IMR-90 (cell line): ENCODE data around the gene TK1. TPM values are rescaled to one million over a fixed set of nuclear protein-coding genes. Genes with fewer than 3 reads are reported as not detected.

Source experiments
- ATAC-seq: fragments of 200-7000 bp; cut with Tn5 transposase; 2 replicates; pipeline ENCODE4 v1.9.1; 2020; ENCODE audit warnings: low read depth, mild to moderate bottlenecking, moderate library complexity
- BruUV-seq: library from RNA; stranded (reverse); fragments of 400-500 nt; replicated peaks from 2 replicates; lab custom pipeline; 2021; lab: Mats Ljungman, UMichigan
- CTCF ChIA-PET: fragments of 300-600 bp; formaldehyde crosslinking; extraction: SDS; loops from one replicate; lab custom pipeline; 2021; ENCODE audit warnings: antibody characterized with exemption; lab: Yijun Ruan, JAX
- POLR2A ChIA-PET: fragments of 300-600 bp; sonication (Branson Sonifier 250); formaldehyde crosslinking; loops from one replicate; lab custom pipeline; 2022; ENCODE audit warnings: antibody characterized with exemption; ENCODE audit not compliant: unreplicated experiment; lab: Charles Lee
- DNase-seq: peaks from one replicate; pipeline ENCODE4 v3.0.0; 2013
- H2AFZ ChIP-seq: replicated peaks from 2 replicates; pipeline ENCODE3; 2013; ENCODE audit warnings: low read length, mild to moderate bottlenecking; ENCODE audit not compliant: poor library complexity
- H2AK5ac ChIP-seq: 2 replicates; pipeline ENCODE4 v1.6.1; 2013; ENCODE audit warnings: low read depth, low read length, inconsistent platforms
- H2AK9ac ChIP-seq: replicated peaks from 2 replicates; pipeline ENCODE3; 2013; ENCODE audit warnings: mild to moderate bottlenecking, low read depth, low read length, moderate library complexity; ENCODE audit not compliant: poor library complexity
- H2BK120ac ChIP-seq: 2 replicates; pipeline ENCODE4 v1.6.1; 2013; ENCODE audit warnings: low read depth, low read length, inconsistent platforms
- H2BK15ac ChIP-seq: 3 replicates; pipeline ENCODE4 v1.6.1; 2013; ENCODE audit warnings: low read depth, low read length, inconsistent platforms
- H2BK20ac ChIP-seq: 2 replicates; pipeline ENCODE4 v1.6.1; 2013; ENCODE audit warnings: low read depth, mild to moderate bottlenecking, inconsistent platforms, low read length, moderate library complexity
- H2BK5ac ChIP-seq: 2 replicates; pipeline ENCODE4 v1.6.1; 2013; ENCODE audit warnings: mild to moderate bottlenecking, low read depth, low read length, inconsistent platforms; ENCODE audit not compliant: poor library complexity, severe bottlenecking
- H3K14ac ChIP-seq: replicated peaks from 2 replicates; pipeline ENCODE4 v1.6.1; 2013; ENCODE audit warnings: low read depth, low read length, inconsistent platforms
- H3K18ac ChIP-seq: 2 replicates; pipeline ENCODE4 v1.6.1; 2013; ENCODE audit warnings: low read depth, low read length, control low read depth
- H3K23ac ChIP-seq: 2 replicates; pipeline ENCODE4 v1.6.1; 2013; ENCODE audit warnings: low read depth, low read length, inconsistent platforms
- H3K27ac ChIP-seq: 2 replicates; pipeline ENCODE4 v1.5.1; 2013; ENCODE audit warnings: mild to moderate bottlenecking, control low read depth, low read length; ENCODE audit not compliant: insufficient read depth
- H3K27me3 ChIP-seq: 2 replicates; pipeline ENCODE4 v1.6.1; 2013; ENCODE audit warnings: low read length; ENCODE audit not compliant: control insufficient read depth, insufficient read depth
- H3K36me3 ChIP-seq: 2 replicates; pipeline ENCODE4 v1.6.1; 2013; ENCODE audit warnings: low read length, mixed read lengths; ENCODE audit not compliant: control insufficient read depth, insufficient read depth
- H3K4ac ChIP-seq: 2 replicates; pipeline ENCODE4 v1.6.1; 2013; ENCODE audit warnings: low read depth, low read length, inconsistent platforms
- H3K4me1 ChIP-seq: 2 replicates; pipeline ENCODE4 v1.6.1; 2013; ENCODE audit warnings: low read length, mixed read lengths; ENCODE audit not compliant: control insufficient read depth, insufficient read depth
- H3K4me2 ChIP-seq: 2 replicates; pipeline ENCODE4 v1.6.1; 2013; ENCODE audit warnings: low read depth, mild to moderate bottlenecking, control low read depth, low read length, moderate library complexity
- H3K4me3 ChIP-seq: 2 replicates; pipeline ENCODE4 v1.5.1; 2013; ENCODE audit warnings: low read depth, mild to moderate bottlenecking, control low read depth, low read length, moderate library complexity; ENCODE audit not compliant: insufficient read depth
- H3K56ac ChIP-seq: 2 replicates; pipeline ENCODE4 v1.6.1; 2013; ENCODE audit warnings: low read length, inconsistent platforms; ENCODE audit not compliant: insufficient read depth; ENCODE audit errors: extremely low read depth
- H3K79me1 ChIP-seq, 2 experiments: 2 replicates each; pipeline ENCODE4 v1.6.1; 2013; ENCODE audit warnings: low read length in 2 of 2, inconsistent platforms in 1 of 2, low read depth in 1 of 2
- H3K9ac ChIP-seq: 2 replicates; pipeline ENCODE4 v1.6.1; 2013; ENCODE audit warnings: low read depth, low read length, control low read depth
- H3K9me1 ChIP-seq: 2 replicates; pipeline ENCODE4 v1.6.1; 2013; ENCODE audit warnings: low read length, inconsistent platforms; ENCODE audit not compliant: insufficient read depth
- H3K9me3 ChIP-seq: 2 replicates; pipeline ENCODE4 v1.6.1; 2013; ENCODE audit warnings: low read length; ENCODE audit not compliant: control insufficient read depth, insufficient read depth
- H4K20me1 ChIP-seq: 2 replicates; pipeline ENCODE4 v1.6.1; 2013; ENCODE audit warnings: low read length, inconsistent platforms; ENCODE audit not compliant: insufficient read depth
- H4K5ac ChIP-seq: 2 replicates; pipeline ENCODE4 v1.6.1; 2013; ENCODE audit warnings: mild to moderate bottlenecking, low read depth, low read length, control low read depth
- H4K8ac ChIP-seq, 2 experiments: 2 replicates each; pipeline ENCODE4 v1.6.1; 2013; ENCODE audit warnings: low read depth in 2 of 2, low read length in 2 of 2, control low read depth in 1 of 2, inconsistent platforms in 1 of 2
- H4K91ac ChIP-seq: 2 replicates; pipeline ENCODE4 v1.6.1; 2013; ENCODE audit warnings: low read depth, low read length, inconsistent platforms; ENCODE audit not compliant: insufficient read depth
- BHLHE40 ChIP-seq: fragments of 150-350 bp; IDR thresholded peaks from 2 replicates; pipeline ENCODE4 v1.6.1; 2016; ENCODE audit warnings: mild to moderate bottlenecking, low read depth, low read length
- CEBPB ChIP-seq: IDR thresholded peaks from 2 replicates; pipeline ENCODE4 v1.6.1; 2012; ENCODE audit warnings: low read depth, low read length, improper control_type of control experiment
- FOS ChIP-seq: fragments of 150-350 bp; IDR thresholded peaks from 2 replicates; pipeline ENCODE4 v1.6.1; 2016; ENCODE audit warnings: low read depth, low read length
- MAFK ChIP-seq: IDR thresholded peaks from 2 replicates; pipeline ENCODE4 v1.6.1; 2012; ENCODE audit warnings: low read depth, low read length, improper control_type of control experiment
- MAZ ChIP-seq: IDR thresholded peaks from 2 replicates; pipeline ENCODE4 v1.6.1; 2012; ENCODE audit warnings: low read depth, mild to moderate bottlenecking, low read length, improper control_type of control experiment, moderate library complexity, borderline replicate concordance
- MXI1 ChIP-seq: IDR thresholded peaks from 2 replicates; pipeline ENCODE4 v1.6.1; 2012; ENCODE audit warnings: low read depth, mild to moderate bottlenecking, low read length, moderate library complexity, borderline replicate concordance
- NFE2L2 ChIP-seq: fragments of 150-350 bp; IDR thresholded peaks from 2 replicates; pipeline ENCODE4 v1.6.1; 2016; ENCODE audit warnings: low read depth, mild to moderate bottlenecking, low read length
- POLR2A ChIP-seq: IDR thresholded peaks from 2 replicates; pipeline ENCODE4 v1.6.1; 2012; ENCODE audit warnings: mild to moderate bottlenecking, low read depth, low read length
- RCOR1 ChIP-seq: IDR thresholded peaks from 2 replicates; pipeline ENCODE4 v1.6.1; 2012; ENCODE audit warnings: mild to moderate bottlenecking, low read length, improper control_type of control experiment; ENCODE audit not compliant: insufficient replicate concordance
- RFX5 ChIP-seq: IDR thresholded peaks from 2 replicates; pipeline ENCODE4 v1.8.0; 2012; ENCODE audit warnings: low read depth, mild to moderate bottlenecking, low read length, moderate library complexity
- SMC3 ChIP-seq: fragments of 150-350 bp; IDR thresholded peaks from 2 replicates; pipeline ENCODE4 v1.6.1; 2016; ENCODE audit warnings: low read depth, mild to moderate bottlenecking, antibody characterized with exemption, low read length, moderate library complexity
- WGBS, 2 experiments: methylation state at CpG; one replicate each; pipeline versions ENCODE4 v1.1.5 to v1.1.7; 2013; ENCODE audit warnings: missing lambda C conversion rate in 2 of 2; ENCODE audit not compliant: insufficient read length in 1 of 2; ENCODE audit errors: extremely low coverage in 2 of 2; 5-methylcytosine and 5-hydroxymethylcytosine counted together
- dilution Hi-C: fragments of 300-500 bp; cut with HindIII; formaldehyde crosslinking; loops from one replicate; pipeline ENCODE4 v1.14.3; 2018; ENCODE audit warnings: low sequenced_read_pairs; ENCODE audit not compliant: unreplicated experiment
- in situ Hi-C: fragments of 300-500 bp; cut with MboI; formaldehyde crosslinking; loops from 3 replicates; pipeline ENCODE4 v1.14.3; 2019; ENCODE audit warnings: low sequenced_read_pairs, inconsistent platforms, mixed read lengths
- intact Hi-C: fragments of 100-400 bp; cut with micrococcal nuclease; formaldehyde crosslinking; loops from 2 replicates; pipeline ENCODE4 v1.10.0; 2022
- polyA plus RNA-seq, 3 experiments: library from polyadenylated mRNA; depleted of rRNA; stranded (reverse); fragments of >200 nt; gene quantifications; 2 replicates each; pipeline ENCODE4 v1.2.3, GENCODE V29; 2012; ENCODE audit warnings: low replicate concordance in 1 of 3
- total RNA-seq: library from RNA; depleted of rRNA; stranded (reverse); fragments of >200 nt; gene quantifications from 2 replicates; pipeline ENCODE4 v1.2.3, GENCODE V29; 2012
- TF ChIP-seq, protein P1 (sequence below): conservative IDR thresholded peaks from 2 replicates; pipeline ENCODE4 v1.5.1; 2012; ENCODE audit warnings: mild to moderate bottlenecking, low read depth, low read length, improper control_type of control experiment
- TF ChIP-seq, protein P2 (sequence below): fragments of 150-350 bp; IDR thresholded peaks from 2 replicates; pipeline ENCODE4 v1.6.1; 2017; ENCODE audit warnings: mild to moderate bottlenecking, antibody characterized with exemption, low read length, low read depth
- TF ChIP-seq, protein P3 (sequence below): fragments of 150-350 bp; IDR thresholded peaks from 2 replicates; pipeline ENCODE4 v1.6.1; 2016; ENCODE audit warnings: low read depth, mild to moderate bottlenecking, low read length, moderate library complexity, borderline replicate concordance

TK1 gene
- total and polyA plus RNA-seq, 2 of the 4 experiments (the other 2 are of a cell fraction) = 150 to 219 TPM

DNA sequence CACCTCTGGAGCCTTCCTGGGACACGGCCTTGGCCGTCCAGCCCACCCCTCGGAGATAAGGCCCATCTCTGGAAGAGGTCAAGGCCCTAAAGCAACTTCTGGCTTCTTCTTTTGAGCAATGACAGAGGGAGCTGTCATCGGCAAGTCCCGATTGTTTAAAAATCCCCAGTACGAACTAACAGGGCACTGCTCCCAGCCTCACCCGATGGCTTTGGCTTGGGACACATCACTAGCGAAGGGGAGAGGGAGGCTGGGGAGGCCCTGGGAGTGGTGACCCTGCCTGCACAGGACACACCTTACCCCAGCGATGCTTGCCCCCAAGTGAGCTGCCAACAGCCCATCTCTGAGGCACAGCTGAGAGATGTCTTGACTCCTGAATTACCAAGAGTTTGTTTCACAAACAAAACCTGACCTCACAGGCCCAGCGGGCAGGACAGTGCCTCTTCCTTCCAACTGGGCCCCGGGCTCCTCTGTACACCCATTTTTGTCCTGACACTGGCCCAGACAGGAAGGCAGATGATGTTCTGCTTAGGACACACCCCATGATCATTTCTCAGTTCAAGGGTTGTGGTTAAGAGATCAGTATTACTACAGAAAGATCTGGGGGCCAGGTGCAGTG is 13.6 kb downstream of the TK1 start:
- ATAC-seq = no peak
- peak overlapping the region; percentile 3; the same call in 1 of the 2 replicates for H3K14ac ChIP-seq
- H3K4me1 ChIP-seq = peaks cover 11% of the 10 kb centered on the region
- H2BK120ac ChIP-seq = peak overlapping the region; percentile 23; the same call in 1 of the 2 replicates
- peaks cover 8% of the 10 kb centered on the region; the same call in 1 of the 2 replicates for H3K9me1 ChIP-seq
- CTCF ChIA-PET = no interaction called here
- no TSS peak for BruUV-seq
- intact Hi-C loops = no loop called here
- no peak overlapping the region for H3K9ac ChIP-seq
- peaks cover 6% of the 10 kb centered on the region; the same call in 1 of the 2 replicates for H4K20me1 ChIP-seq
- H2AFZ ChIP-seq = peak overlapping the region; percentile 18
- H3K4me3 ChIP-seq = no peak overlapping the region
- peak overlapping the region; percentile 7; the same call in 1 of the 2 replicates for H2AK5ac ChIP-seq
- no peaks in the 10 kb centered on the region; the same call in 1 of the 2 replicates for H3K36me3 ChIP-seq
- no peak overlapping the region for H4K5ac ChIP-seq
- peak overlapping the region in 1 of 2 experiments; percentile 4; a peak in 1 of 4 replicates for H4K8ac ChIP-seq
- H3K4ac ChIP-seq = peak overlapping the region; percentile 30; the same call in 1 of the 2 replicates
- 0 out of 2 replicates have a peak overlapping the region, but pooled peaks have one; percentile 41 for H3K23ac ChIP-seq
- H3K9me3 ChIP-seq = no peaks in the 10 kb centered on the region
- POLR2A ChIA-PET = interaction anchor here (0.6 kb wide), 1 partner anchor 634 kb away, joined by 3 read pairs; no protein-coding TSS in a partner anchor
- H3K27ac ChIP-seq = no peak overlapping the region
- DNase-seq = no peak
- H3K79me1 ChIP-seq = peaks cover 0 to 30% of the 10 kb centered on the region in 2 experiments; a peak in 2 of 4 replicates
- in situ Hi-C loops = no loop called here
- H4K91ac ChIP-seq = 0 out of 2 replicates have a peak overlapping the region, but pooled peaks have one; percentile 23
- no peak overlapping the region for H2BK5ac ChIP-seq
- no peak overlapping the region for H2BK15ac ChIP-seq
- no peaks in the 10 kb centered on the region for H3K27me3 ChIP-seq
- no peak overlapping the region for H3K18ac ChIP-seq
- peak overlapping the region; percentile 36; the same call in 1 of the 2 replicates for H2BK20ac ChIP-seq
- dilution Hi-C loops = no loop called here
- WGBS, 2 experiments = 20% methylated on average over 1 of the region's 11 CpGs; no CpG with 5 or more reads in 1 of the 2 experiments
- peak overlapping the region; percentile 11 for H2AK9ac ChIP-seq
- H3K56ac ChIP-seq = no peak overlapping the region
- peak overlapping the region; percentile 5; the same call in 1 of the 2 replicates for H3K4me2 ChIP-seq
- TF ChIP-seq MAZ (no peak), RCOR1 (no peak), NFE2L2 (no peak), FOS (no peak), MXI1 (no peak), MAFK (no peak), CEBPB (no peak), POLR2A (no peak), SMC3 (no peak), RFX5 (no peak), BHLHE40 (no peak)
- TF ChIP-seq, protein P1, sequence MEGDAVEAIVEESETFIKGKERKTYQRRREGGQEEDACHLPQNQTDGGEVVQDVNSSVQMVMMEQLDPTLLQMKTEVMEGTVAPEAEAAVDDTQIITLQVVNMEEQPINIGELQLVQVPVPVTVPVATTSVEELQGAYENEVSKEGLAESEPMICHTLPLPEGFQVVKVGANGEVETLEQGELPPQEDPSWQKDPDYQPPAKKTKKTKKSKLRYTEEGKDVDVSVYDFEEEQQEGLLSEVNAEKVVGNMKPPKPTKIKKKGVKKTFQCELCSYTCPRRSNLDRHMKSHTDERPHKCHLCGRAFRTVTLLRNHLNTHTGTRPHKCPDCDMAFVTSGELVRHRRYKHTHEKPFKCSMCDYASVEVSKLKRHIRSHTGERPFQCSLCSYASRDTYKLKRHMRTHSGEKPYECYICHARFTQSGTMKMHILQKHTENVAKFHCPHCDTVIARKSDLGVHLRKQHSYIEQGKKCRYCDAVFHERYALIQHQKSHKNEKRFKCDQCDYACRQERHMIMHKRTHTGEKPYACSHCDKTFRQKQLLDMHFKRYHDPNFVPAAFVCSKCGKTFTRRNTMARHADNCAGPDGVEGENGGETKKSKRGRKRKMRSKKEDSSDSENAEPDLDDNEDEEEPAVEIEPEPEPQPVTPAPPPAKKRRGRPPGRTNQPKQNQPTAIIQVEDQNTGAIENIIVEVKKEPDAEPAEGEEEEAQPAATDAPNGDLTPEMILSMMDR = no peak
- TF ChIP-seq, protein P2, sequence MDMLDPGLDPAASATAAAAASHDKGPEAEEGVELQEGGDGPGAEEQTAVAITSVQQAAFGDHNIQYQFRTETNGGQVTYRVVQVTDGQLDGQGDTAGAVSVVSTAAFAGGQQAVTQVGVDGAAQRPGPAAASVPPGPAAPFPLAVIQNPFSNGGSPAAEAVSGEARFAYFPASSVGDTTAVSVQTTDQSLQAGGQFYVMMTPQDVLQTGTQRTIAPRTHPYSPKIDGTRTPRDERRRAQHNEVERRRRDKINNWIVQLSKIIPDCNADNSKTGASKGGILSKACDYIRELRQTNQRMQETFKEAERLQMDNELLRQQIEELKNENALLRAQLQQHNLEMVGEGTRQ = no peak
- TF ChIP-seq, protein P3, sequence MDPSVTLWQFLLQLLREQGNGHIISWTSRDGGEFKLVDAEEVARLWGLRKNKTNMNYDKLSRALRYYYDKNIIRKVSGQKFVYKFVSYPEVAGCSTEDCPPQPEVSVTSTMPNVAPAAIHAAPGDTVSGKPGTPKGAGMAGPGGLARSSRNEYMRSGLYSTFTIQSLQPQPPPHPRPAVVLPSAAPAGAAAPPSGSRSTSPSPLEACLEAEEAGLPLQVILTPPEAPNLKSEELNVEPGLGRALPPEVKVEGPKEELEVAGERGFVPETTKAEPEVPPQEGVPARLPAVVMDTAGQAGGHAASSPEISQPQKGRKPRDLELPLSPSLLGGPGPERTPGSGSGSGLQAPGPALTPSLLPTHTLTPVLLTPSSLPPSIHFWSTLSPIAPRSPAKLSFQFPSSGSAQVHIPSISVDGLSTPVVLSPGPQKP = no peak
